ENCODE data around the gene GNA12.

Gene GNA12

DNA sequence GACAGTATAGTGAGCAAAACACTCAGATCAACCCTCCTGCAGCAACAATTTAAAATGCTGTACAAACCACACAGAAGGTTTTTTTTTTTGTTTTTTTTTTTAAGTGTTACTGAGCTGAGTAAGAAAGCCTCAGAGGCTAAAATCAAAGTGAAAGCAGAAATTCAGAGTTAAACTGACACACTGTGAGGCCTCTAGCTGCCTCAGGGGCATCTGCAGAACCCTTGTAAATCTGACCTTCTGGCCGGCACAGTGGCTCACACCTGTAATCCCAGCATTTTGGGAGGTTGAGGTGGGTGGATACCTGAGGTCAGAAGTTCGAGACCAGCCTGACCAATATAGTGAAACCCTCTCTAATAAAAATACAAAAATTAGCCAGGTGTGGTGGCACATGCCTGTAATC, 7.4 kb upstream of the GNA12 start:
- Histone ChIP-seq H3K36me3 (ENCODE audit: insufficient read depth, low read length) (no peaks in the 10 kb centered on the region), H3K27me3 (ENCODE audit: insufficient read depth, low read length, poor library complexity) (no peaks in the 10 kb centered on the region), H3K4me2 (ENCODE audit: insufficient read depth, low read length) (no peak overlapping the region), H2AFZ (ENCODE audit: low read depth, low read length) (no peak overlapping the region), H4K20me1 (ENCODE audit: insufficient read depth, low read length) (no peaks in the 10 kb centered on the region), H3K4me3 (ENCODE audit: low read depth in 1 of 2, low read length in 2 of 2) (no peak overlapping the region), H3K27ac (ENCODE audit: low read length) (no peak overlapping the region), H3K4me1 (ENCODE audit: insufficient read depth, low read length) (no peaks in the 10 kb centered on the region), H3K79me2 (ENCODE audit: insufficient read depth, low read length) (no peaks in the 10 kb centered on the region), H3K9me3 (ENCODE audit: insufficient read depth, low read length, severe bottlenecking) (no peaks in the 10 kb centered on the region), H3K9ac (ENCODE audit: low read depth, low read length) (no peak overlapping the region)
- TF ChIP-seq, protein P1, sequence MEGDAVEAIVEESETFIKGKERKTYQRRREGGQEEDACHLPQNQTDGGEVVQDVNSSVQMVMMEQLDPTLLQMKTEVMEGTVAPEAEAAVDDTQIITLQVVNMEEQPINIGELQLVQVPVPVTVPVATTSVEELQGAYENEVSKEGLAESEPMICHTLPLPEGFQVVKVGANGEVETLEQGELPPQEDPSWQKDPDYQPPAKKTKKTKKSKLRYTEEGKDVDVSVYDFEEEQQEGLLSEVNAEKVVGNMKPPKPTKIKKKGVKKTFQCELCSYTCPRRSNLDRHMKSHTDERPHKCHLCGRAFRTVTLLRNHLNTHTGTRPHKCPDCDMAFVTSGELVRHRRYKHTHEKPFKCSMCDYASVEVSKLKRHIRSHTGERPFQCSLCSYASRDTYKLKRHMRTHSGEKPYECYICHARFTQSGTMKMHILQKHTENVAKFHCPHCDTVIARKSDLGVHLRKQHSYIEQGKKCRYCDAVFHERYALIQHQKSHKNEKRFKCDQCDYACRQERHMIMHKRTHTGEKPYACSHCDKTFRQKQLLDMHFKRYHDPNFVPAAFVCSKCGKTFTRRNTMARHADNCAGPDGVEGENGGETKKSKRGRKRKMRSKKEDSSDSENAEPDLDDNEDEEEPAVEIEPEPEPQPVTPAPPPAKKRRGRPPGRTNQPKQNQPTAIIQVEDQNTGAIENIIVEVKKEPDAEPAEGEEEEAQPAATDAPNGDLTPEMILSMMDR (IDR thresholded peaks at IDR 0.05; ENCODE audit: borderline replicate concordance, extremely low read depth, low read length, poor library complexity, severe bottlenecking): no peak
- TF ChIP-seq EZH2 (IDR thresholded peaks at IDR 0.05; ENCODE audit: borderline replicate concordance, low read depth, low read length, severe bottlenecking): no peak
- DNase-seq (no peak), ATAC-seq (ENCODE audit: insufficient read depth, low read depth) (peak; percentile 78; the same call in 2 of the 3 replicates)

DNA sequence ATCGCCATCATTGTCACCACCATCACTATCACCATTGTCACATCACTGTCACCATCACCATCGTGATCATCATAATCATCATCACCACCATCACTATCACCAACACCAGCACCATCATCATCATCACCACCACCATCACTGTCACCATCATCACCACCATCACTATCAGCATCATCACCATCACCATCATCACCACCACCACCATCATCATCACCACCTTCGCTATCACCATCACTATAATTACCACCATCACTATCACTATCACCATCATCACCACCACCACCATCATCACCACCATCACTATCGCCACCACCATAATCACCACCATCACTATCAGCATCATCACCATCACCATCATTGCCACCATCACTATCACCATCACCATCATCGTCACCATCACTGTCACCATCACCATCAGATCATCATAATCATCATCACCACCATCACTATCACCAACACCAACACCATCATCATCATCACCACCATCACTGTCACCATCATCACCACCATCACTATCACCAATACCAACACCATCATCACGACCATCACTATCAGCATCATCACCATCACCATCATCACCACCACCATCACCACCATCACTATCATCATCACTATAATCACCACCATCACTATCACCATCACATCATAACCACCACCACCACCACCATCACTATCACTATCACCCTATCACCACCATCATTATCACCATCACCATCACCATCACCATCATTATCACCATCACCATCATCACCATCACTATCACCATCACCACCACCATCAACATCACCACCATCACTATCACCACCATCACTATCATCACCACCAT, 6.0 kb upstream of the GNA12 start:
- ATAC-seq (ENCODE audit: insufficient read depth, low read depth) (no peak), DNase-seq (no peak)
- Histone ChIP-seq H3K4me3 (ENCODE audit: low read depth in 1 of 2, low read length in 2 of 2) (no peak overlapping the region), H3K9ac (ENCODE audit: low read depth, low read length) (no peak overlapping the region), H3K27me3 (ENCODE audit: insufficient read depth, low read length, poor library complexity) (no peaks in the 10 kb centered on the region), H3K36me3 (ENCODE audit: insufficient read depth, low read length) (no peaks in the 10 kb centered on the region), H4K20me1 (ENCODE audit: insufficient read depth, low read length) (no peaks in the 10 kb centered on the region), H3K4me2 (ENCODE audit: insufficient read depth, low read length) (no peak overlapping the region), H3K79me2 (ENCODE audit: insufficient read depth, low read length) (no peaks in the 10 kb centered on the region), H3K4me1 (ENCODE audit: insufficient read depth, low read length) (peaks cover under 1% of the 10 kb centered on the region; the same call in 1 of the 2 replicates), H3K27ac (ENCODE audit: low read length) (no peak overlapping the region), H2AFZ (ENCODE audit: low read depth, low read length) (no peak overlapping the region), H3K9me3 (ENCODE audit: insufficient read depth, low read length, severe bottlenecking) (no peaks in the 10 kb centered on the region)
- TF ChIP-seq, protein P1 (IDR thresholded peaks at IDR 0.05; ENCODE audit: borderline replicate concordance, extremely low read depth, low read length, poor library complexity, severe bottlenecking): no peak
- TF ChIP-seq EZH2 (IDR thresholded peaks at IDR 0.05; ENCODE audit: borderline replicate concordance, low read depth, low read length, severe bottlenecking): no peak

GRCh38 chr7:2845034-2845592, 1.0 kb upstream of the GNA12 start:
- no peak for ATAC-seq (ENCODE audit: insufficient read depth, low read depth)
- Histone ChIP-seq H3K4me3 (ENCODE audit: low read depth in 1 of 2, low read length in 2 of 2) (peak overlapping the region in 1 of 2 experiments; percentile 59; a peak in 2 of 4 replicates), H3K9ac (ENCODE audit: low read depth, low read length) (peak overlapping the region; percentile 45), H3K4me2 (ENCODE audit: insufficient read depth, low read length) (peak overlapping the region; percentile 70), H3K9me3 (ENCODE audit: insufficient read depth, low read length, severe bottlenecking) (no peaks in the 10 kb centered on the region), H3K4me1 (ENCODE audit: insufficient read depth, low read length) (peaks cover 33% of the 10 kb centered on the region), H2AFZ (ENCODE audit: low read depth, low read length) (peak overlapping the region; percentile 95), H4K20me1 (ENCODE audit: insufficient read depth, low read length) (no peaks in the 10 kb centered on the region), H3K27me3 (ENCODE audit: insufficient read depth, low read length, poor library complexity) (no peaks in the 10 kb centered on the region), H3K79me2 (ENCODE audit: insufficient read depth, low read length) (peaks cover 16% of the 10 kb centered on the region), H3K27ac (ENCODE audit: low read length) (peak overlapping the region; percentile 62), H3K36me3 (ENCODE audit: insufficient read depth, low read length) (peaks cover 12% of the 10 kb centered on the region; the same call in 1 of the 2 replicates)
- TF ChIP-seq, protein P1 (IDR thresholded peaks at IDR 0.05; ENCODE audit: borderline replicate concordance, extremely low read depth, low read length, poor library complexity, severe bottlenecking): no peak
- no peak for TF ChIP-seq EZH2 (IDR thresholded peaks at IDR 0.05; ENCODE audit: borderline replicate concordance, low read depth, low read length, severe bottlenecking)
- no peak for DNase-seq

Measured in DND-41 (cell line).